Stimulated activated CD8-positive, alpha-beta memory T cell treated with anti-CD3 and anti-CD28 coated beads, Interleukin-2, amount 100 ng/mL, for 48 hours (primary cell): ENCODE results near the gene DAND5.
"Not testable (repeated sequence)": the region's sequence is repeated elsewhere in the genome, so short reads cannot be mapped to it uniquely, and the experiment has no call there.

ENCODE experiments used
- DNase-seq, 2 donors: peaks; one replicate each; pipeline ENCODE4 v3.0.0-alpha.2; 2020; ENCODE audit warnings: low read depth in 2 of 2

DAND5 gene

DNA sequence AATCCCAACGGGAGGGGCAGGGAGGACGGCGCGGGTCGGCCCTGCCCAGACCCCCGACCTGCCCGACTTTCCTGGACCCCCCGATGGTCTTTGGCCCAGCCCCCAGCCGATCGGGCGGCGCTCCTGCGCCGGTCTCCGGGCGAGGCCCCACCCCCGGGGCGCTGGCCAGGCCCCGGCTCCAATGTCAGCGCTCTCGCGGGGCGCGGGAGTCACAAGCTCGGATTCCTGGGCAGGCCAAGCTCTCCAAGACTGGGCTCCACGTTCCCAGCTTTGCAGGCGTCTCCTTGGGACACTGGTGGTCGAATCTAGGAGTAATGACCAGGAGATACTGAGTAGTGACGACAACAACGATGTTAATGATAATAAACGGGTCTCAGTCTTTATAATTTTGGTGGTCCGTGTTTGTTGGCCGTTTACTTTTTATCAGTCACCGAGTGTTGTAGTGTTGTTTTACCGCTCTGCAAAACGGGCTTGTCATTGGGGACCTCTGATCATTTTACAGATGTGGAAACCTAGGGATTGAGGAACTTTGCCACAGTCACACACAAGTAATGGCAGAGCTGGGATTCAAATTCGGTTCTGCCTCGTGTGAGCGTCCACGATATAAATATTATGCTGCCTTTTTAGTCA, 23.2 kb upstream of the DAND5 start:
- DNase-seq: peak; percentile 40 to 43

DNA sequence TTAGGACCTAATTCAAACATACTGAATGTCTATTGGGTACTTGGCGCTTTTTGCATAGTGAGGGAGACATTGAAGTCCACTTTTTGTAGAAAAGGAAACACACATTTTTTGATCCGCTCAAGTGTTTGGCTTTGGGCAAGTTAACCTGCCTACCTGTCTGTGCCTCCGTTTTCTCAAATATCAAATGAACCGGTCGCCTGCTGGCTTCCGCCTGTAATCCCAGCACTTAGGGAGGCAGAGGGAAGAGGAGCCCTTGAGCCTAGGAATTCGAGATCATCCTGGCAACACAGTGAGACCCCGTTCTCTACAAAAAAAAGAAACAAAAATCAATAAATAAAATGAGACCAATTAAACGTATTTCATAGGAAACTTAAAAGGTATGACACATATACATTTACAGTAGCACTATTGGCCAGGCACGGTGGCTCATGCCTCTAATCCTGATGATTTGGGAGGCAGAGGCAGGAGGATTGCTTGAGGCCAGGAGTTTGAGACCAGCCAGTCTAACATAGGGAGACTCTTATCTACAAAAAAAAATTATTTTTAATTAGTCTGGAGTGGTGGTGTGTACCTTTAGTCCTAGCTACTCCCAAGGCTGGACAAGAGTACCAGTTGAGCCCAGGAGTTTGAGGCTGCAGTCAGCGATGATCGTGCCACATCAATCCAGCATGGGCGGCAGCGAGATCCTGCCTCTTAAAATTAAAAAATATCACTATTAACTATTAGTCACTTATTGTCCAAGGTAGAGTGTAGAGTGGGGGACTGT, 22.5 kb upstream of the DAND5 start:
- no peak for DNase-seq

- no peak for DNase-seq
These were observed 21.4 kb upstream of the DAND5 start for GRCh38 chr19:12947702-12948611.

GRCh38 chr19:12948612-12949362, 20.6 kb upstream of the DAND5 start:
- no peak for DNase-seq

- DNase-seq: no peak
These were observed 19.8 kb upstream of the DAND5 start for GRCh38 chr19:12949363-12950283.

DNA sequence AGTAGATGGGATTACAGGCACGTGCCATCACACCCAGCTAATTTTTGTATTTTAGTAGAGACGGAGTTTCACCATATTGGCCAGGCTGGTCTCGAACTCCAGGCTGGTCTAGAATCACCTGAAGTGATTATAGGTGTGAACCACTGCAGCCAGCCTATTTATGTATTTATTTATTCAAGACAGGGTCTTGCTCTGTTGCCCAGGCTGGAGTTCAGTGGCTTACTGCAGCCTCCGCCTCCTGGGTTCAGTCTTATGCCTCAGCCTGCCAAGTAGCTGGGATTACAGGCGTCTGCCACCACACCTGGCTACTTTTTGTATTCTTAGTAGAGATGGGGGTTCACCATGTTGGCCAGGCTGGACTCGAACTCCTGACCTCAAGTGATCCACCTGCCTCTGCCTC, 17.3 kb upstream of the DAND5 start:
- not testable (repeated sequence) for DNase-seq

DNA sequence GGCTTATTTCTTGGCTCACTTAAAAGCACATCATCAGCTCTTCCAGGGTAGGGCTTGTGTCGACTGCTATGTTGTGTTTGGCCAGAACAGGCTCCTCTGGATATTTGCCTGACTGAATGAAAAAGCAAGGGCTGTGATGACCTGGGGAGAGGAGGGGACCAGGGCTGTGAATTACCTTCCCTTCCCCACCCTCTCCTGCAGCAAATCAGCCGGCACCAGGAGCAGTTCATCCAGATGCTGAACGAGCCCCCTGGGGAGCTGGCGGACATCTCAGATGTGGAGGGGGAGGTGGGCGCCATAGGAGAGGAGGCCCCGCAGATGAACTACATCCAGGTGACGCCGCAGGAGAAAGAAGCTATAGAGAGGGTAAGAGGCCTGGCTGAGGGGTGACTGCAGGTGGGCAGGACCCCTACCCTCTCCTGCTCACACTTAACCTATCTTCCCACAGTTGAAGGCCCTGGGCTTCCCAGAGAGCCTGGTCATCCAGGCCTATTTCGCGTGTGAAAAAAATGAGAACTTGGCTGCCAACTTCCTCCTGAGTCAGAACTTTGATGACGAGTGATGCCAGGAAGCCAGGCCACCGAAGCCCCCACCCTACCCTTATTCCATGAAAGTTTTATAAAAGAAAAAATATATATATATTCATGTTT, 16.8 kb upstream of the DAND5 start:
- no peak for DNase-seq

- no peak for DNase-seq
These were observed 16.1 kb upstream of the DAND5 start for GRCh38 chr19:12953138-12953798.

DNA sequence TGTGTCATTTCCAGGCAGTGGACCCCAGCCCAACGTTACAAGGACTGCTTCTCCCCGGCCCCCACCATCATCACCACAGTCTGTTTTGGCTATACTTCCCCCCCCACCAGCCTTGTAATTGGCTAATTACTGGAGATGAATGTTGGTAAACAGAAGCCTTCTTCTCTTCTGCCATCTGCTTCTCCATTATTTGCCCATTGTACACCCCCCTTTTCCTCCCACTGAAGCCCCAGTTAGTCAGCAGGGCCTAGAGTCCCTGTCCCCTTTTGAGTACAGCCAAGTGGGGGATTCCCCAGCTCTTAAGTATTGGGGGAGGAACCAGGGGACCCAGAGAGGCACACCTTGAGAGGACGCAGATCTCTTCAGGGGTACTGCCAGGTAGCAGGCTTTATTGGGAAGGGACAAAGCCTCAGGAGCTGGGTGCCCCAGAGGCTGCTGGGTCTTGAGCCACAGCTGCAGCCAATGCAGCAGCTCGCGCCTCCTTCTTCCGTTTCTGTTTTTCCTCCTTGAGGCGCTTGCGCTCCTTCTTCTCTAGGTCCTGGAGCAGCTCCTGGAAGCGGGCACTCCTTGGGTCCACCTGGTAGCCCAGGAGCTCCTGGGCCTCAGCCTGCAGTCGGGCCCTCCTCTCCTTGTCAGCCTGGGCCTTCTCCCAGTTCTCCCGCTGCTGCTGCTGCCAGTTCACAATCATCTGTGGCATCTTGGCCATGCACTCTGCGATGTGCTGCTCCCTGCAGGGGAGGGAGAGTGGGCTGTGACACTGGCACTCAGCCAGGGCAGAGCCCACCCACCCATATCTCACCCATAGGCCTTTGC, 15.4 kb upstream of the DAND5 start:
- no peak for DNase-seq

GRCh38 chr19:12954612-12954962, 14.8 kb upstream of the DAND5 start:
- DNase-seq: no peak

DNA sequence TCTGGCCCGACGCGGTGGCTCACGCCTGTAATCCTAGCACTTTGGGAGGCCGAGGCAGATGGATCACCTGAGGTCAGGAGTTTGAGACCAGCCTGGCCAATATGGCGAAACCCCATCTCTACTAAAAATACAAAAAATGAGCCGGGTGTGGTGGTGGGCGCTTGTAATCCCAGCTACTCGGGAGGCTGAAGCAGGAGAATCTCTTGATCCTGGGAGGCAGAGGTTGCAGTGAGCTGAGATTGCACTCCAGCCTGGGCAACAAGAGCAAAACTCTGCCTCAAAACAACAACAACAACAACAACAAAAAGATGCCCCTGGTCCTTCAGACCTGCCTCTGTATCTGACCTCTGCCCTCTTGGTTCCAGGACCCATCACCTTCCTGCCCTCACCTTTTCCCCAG, 13.8 kb upstream of the DAND5 start:
- DNase-seq: not testable (repeated sequence)

DNA sequence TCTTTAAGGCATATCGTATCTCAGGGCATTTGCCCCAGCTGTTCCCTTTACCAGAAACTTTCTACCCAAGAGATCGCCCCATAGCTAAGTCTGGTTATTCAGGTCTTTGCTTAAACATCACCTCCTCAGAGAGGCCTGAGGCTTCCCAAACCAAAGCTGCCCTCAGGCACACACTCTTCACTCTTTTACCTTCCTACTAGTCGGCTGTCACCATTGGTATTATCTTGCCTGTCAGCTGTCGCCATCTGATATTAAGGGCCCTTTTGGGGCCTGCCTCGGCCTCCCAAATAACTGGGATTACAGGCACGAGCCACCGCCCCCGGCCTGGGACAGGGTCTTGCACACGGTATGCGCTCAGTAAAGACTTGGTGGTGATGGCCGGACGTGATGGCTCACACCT, 13.4 kb upstream of the DAND5 start:
- DNase-seq: no peak

GRCh38 chr19:12956446-12957388, 12.7 kb upstream of the DAND5 start, which contains the start of gene GADD45GIP1:
Gene GADD45GIP1 (minus strand): TSS chr19:12957223. CDS start chr19:12957212, 11 bp downstream.
- DNase-seq: peak; percentile 80 to 81

DNA sequence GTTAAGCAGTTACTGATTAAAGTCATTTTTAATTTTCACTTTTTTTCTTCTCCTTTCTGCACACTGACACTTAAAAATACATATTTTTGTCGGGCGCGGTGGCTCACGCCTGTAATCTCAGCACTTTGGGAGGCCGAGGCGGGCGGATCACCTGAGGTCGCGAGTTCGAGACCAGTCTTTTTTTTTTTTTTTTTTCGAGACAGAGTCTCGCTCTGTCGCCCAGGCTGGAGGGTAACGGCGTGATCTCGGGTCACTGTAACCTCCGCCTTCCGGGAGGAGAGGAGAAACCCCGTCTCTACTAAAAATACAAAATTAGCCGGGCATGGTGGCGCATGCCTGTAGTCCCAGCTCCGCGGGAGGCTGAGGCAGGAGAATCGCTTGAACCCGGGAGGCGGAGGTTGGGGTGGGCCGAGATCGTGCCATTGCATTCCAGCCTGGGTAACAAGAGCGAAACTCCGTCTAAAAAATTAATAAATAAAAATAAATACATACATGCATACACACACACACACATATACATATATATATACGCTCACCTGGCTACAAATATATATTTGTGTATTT, 11.9 kb upstream of the DAND5 start:
- not testable (repeated sequence) for DNase-seq

- no peak for DNase-seq
These were observed 9.9 kb upstream of the DAND5 start for GRCh38 chr19:12959481-12959880.

DNA sequence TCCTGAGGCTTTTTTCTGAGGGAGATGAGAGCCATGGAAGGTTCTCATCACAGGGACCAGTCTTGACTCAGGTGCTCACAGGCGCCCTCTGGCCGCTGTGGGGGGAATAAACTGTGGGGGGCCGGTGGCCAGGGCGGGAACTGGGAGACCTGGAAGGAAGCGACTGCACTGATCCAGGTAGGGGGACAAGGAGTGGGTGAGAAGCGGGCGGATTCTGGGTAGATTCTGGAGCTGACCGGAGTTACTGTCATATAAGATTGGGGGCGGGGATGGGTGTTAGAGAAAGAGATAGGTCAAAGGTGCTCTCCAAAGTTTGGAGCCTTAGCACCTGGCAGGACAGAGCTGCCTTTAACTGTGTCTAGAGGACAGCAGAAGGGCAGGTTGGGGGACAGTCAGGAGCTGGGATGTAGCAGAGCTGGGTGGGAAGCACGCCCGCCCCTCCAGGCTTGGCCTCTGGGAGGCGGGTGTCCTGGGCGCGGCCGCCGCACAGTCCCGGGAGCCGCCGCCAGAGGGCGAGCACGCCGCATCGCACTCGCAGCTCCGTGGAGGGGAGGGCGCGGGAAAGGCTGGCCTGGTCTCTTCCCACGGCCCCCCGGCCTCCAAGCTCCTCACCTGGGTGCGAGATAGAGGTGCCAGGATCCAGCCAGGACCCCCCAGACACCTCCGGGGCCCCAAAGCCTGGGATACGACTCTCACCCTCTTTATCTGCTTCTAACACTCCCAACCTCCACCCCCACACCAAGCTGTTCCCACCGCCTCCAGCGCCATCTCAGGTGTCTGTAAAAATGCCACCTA, 4.2 kb upstream of the DAND5 start:
- DNase-seq: peak; percentile 75 to 80

DNA sequence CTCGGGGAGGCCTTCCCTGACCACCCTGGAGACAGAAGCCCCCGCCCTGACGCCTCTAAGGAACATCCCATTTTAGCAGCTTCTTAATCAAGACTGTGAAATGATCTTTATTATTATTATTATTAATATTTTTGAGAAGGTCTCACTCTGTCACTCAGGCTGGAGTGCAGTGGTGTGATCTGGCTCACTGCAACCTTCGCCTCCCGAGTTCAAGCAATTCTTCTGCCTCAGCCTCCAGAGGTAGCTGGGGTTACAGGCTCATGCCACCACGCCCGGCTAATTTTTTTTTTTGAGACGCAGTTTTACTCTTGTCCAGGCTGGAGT, 3.6 kb upstream of the DAND5 start:
- no peak for DNase-seq
